ENCODE measurements around the gene SLC2A11. TPM values are rescaled to one million over a fixed set of nuclear protein-coding genes. Genes with fewer than 3 reads are reported as not detected.

Gene SLC2A11
- total and polyA plus RNA-seq, 4 donors = 3.4 to 9.0 (median 4.3) TPM

DNA sequence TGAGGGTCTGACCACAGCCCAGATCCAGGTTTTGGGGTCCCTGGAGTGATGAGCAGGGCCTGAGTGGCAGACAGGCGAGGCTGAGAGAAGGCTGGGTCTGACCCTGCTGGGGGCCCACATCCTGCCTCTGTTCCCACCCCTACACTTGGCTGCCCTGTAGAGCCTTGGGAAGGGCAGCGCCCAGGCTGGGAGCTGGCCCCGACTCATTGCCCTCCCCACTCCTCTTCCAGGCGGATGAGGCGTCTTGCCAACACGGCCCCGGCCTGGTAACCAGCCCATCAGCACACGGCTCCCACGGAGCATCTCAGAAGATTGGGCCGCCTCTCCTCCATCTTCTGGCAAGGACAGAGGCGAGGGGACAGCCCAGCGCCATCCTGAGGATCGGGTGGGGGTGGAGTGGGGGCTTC is 23.8 kb upstream of the SLC2A11 start:
- Histone ChIP-seq H3K27ac (ENCODE audit: low read depth in 1 of 2, low read length in 2 of 2) (no peak overlapping the region), H3K9me3 (ENCODE audit: control insufficient read depth in 4 of 4, low read length in 3 of 4) (no peaks in the 10 kb centered on the region), H3K27me3 (ENCODE audit: control insufficient read depth in 4 of 4, insufficient read depth in 4 of 4, low read length in 3 of 4) (no peaks in the 10 kb centered on the region), H3K36me3 (ENCODE audit: control insufficient read depth in 4 of 4, insufficient read depth in 3 of 4, low read depth in 1 of 4, low read length in 3 of 4) (peaks cover 3 to 39% (median 7%) of the 10 kb centered on the region in 4 donors), H3K9ac (ENCODE audit: low read depth in 1 of 2, low read length in 2 of 2) (no peak overlapping the region), H3K4me1 (ENCODE audit: control insufficient read depth in 4 of 4, insufficient read depth in 4 of 4, low read length in 3 of 4) (peaks cover 3 to 8% (median 8%) of the 10 kb centered on the region in 4 donors), H3K4me3 (ENCODE audit: low read depth in 1 of 3, low read length in 3 of 3) (no peak overlapping the region)
- TF ChIP-seq SP1 (IDR thresholded peaks at IDR 0.05) = no peak
- TF ChIP-seq, protein P1, sequence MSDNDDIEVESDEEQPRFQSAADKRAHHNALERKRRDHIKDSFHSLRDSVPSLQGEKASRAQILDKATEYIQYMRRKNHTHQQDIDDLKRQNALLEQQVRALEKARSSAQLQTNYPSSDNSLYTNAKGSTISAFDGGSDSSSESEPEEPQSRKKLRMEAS (IDR thresholded peaks at IDR 0.05) = no peak
- no peak for TF ChIP-seq YY1 (IDR thresholded peaks at IDR 0.05)
- TF ChIP-seq RAD21 (IDR thresholded peaks at IDR 0.05) = no peak
- no peak for TF ChIP-seq TAF1 (conservative IDR thresholded peaks at IDR 0.05)
- no peak for TF ChIP-seq NR2F2 (IDR thresholded peaks at IDR 0.05)
- TF ChIP-seq FOXA2 (IDR thresholded peaks at IDR 0.05) = no peak
- TF ChIP-seq, protein P2, sequence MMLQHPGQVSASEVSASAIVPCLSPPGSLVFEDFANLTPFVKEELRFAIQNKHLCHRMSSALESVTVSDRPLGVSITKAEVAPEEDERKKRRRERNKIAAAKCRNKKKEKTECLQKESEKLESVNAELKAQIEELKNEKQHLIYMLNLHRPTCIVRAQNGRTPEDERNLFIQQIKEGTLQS (IDR thresholded peaks at IDR 0.05) = no peak
- TF ChIP-seq RXRA (IDR thresholded peaks at IDR 0.05) = no peak
- TF ChIP-seq FOXA1 (IDR thresholded peaks at IDR 0.05) = no peak
- no peak for TF ChIP-seq HNF4A (conservative IDR thresholded peaks at IDR 0.05)
- DNase-seq (ENCODE audit: low spot score) = no peak
- WGBS = 90% methylated on average over 13 of the region's 13 CpGs

DNA sequence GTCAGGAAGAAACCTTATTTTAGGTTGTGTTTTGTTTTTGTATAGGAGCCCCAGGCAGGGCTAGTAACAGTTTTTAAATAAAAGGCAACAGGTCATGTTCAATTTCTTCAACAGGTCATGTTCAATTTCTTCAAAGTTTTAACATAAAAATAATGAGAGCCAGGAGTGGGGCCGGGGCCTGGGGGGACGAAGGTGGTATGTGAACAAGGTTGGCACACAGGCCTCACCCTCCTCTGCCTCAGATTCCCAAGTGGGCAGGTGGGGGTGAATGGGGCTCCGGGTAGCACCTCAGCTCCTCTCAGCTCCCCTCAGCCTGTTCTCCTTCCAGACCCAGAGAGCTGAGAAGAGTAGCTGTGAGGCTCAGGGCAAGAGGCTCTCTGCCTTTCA is 23.3 kb upstream of the SLC2A11 start:
- Histone ChIP-seq H3K4me1 (ENCODE audit: control insufficient read depth in 4 of 4, insufficient read depth in 4 of 4, low read length in 3 of 4) (peaks cover 3 to 10% (median 9%) of the 10 kb centered on the region in 4 donors), H3K27ac (ENCODE audit: low read depth in 1 of 2, low read length in 2 of 2) (no peak overlapping the region), H3K36me3 (ENCODE audit: control insufficient read depth in 4 of 4, insufficient read depth in 3 of 4, low read depth in 1 of 4, low read length in 3 of 4) (peaks cover 2 to 35% (median 6%) of the 10 kb centered on the region in 4 donors), H3K27me3 (ENCODE audit: control insufficient read depth in 4 of 4, insufficient read depth in 4 of 4, low read length in 3 of 4) (no peaks in the 10 kb centered on the region), H3K9ac (ENCODE audit: low read depth in 1 of 2, low read length in 2 of 2) (no peak overlapping the region), H3K4me3 (ENCODE audit: low read depth in 1 of 3, low read length in 3 of 3) (no peak overlapping the region), H3K9me3 (ENCODE audit: control insufficient read depth in 4 of 4, low read length in 3 of 4) (no peaks in the 10 kb centered on the region)
- 97% methylated on average over 3 of the region's 3 CpGs for WGBS
- TF ChIP-seq RXRA (IDR thresholded peaks at IDR 0.05) (no peak), SP1 (IDR thresholded peaks at IDR 0.05) (no peak), HNF4A (conservative IDR thresholded peaks at IDR 0.05) (no peak), FOXA2 (IDR thresholded peaks at IDR 0.05) (no peak), RAD21 (IDR thresholded peaks at IDR 0.05) (no peak), GABPA (IDR thresholded peaks at IDR 0.05 in 1 of 2, conservative IDR thresholded peaks at IDR 0.05 in 1 of 2) (no peak)
- TF ChIP-seq, protein P1 (IDR thresholded peaks at IDR 0.05) = no peak
- TF ChIP-seq, protein P3, sequence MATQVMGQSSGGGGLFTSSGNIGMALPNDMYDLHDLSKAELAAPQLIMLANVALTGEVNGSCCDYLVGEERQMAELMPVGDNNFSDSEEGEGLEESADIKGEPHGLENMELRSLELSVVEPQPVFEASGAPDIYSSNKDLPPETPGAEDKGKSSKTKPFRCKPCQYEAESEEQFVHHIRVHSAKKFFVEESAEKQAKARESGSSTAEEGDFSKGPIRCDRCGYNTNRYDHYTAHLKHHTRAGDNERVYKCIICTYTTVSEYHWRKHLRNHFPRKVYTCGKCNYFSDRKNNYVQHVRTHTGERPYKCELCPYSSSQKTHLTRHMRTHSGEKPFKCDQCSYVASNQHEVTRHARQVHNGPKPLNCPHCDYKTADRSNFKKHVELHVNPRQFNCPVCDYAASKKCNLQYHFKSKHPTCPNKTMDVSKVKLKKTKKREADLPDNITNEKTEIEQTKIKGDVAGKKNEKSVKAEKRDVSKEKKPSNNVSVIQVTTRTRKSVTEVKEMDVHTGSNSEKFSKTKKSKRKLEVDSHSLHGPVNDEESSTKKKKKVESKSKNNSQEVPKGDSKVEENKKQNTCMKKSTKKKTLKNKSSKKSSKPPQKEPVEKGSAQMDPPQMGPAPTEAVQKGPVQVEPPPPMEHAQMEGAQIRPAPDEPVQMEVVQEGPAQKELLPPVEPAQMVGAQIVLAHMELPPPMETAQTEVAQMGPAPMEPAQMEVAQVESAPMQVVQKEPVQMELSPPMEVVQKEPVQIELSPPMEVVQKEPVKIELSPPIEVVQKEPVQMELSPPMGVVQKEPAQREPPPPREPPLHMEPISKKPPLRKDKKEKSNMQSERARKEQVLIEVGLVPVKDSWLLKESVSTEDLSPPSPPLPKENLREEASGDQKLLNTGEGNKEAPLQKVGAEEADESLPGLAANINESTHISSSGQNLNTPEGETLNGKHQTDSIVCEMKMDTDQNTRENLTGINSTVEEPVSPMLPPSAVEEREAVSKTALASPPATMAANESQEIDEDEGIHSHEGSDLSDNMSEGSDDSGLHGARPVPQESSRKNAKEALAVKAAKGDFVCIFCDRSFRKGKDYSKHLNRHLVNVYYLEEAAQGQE (IDR thresholded peaks at IDR 0.05) = no peak
- TF ChIP-seq, protein P2 (IDR thresholded peaks at IDR 0.05) = no peak
- no peak for DNase-seq (ENCODE audit: low spot score)

Measured in liver (tissue), 9 donors.